DMS153 (cell line): ENCODE data around the gene FZD4.
"Not testable (repeated sequence)": the region's sequence is repeated elsewhere in the genome, so short reads cannot be mapped to it uniquely, and the experiment has no call there.

Source experiments
- DNase-seq: peaks from one replicate; lab custom pipeline; 2025; lab: John Stamatoyannopoulos, UW

The FZD4 gene

GRCh38 chr11:86955361-86956120, at the start of gene FZD4:
FZD4 (minus strand) TSS chr11:86955395; CDS start chr11:86955085, 310 bp downstream.
- DNase-seq: peak; percentile 77

GRCh38 chr11:87004281-87004680, 49.1 kb upstream of the FZD4 start:
- DNase-seq: not testable (repeated sequence)

- no peak for DNase-seq
Measured at GRCh38 chr11:87002918-87003317, 47.7 kb upstream of the FZD4 start.

GRCh38 chr11:86999859-87000753, 44.9 kb upstream of the FZD4 start:
- no peak for DNase-seq

- DNase-seq: no peak
Measured at GRCh38 chr11:86999388-86999787, 44.2 kb upstream of the FZD4 start.

- DNase-seq: no peak
Measured at GRCh38 chr11:86996953-86997570, 41.9 kb upstream of the FZD4 start.

- DNase-seq: no peak
Measured at GRCh38 chr11:86993031-86993430, 37.8 kb upstream of the FZD4 start.

- DNase-seq: not testable (repeated sequence)
Measured at GRCh38 chr11:86992340-86992739, 37.1 kb upstream of the FZD4 start.

GRCh38 chr11:86991341-86991740, 36.1 kb upstream of the FZD4 start:
- DNase-seq: no peak

- no peak for DNase-seq
Measured at GRCh38 chr11:86990515-86990914, 35.3 kb upstream of the FZD4 start.

GRCh38 chr11:86990031-86990430, 34.8 kb upstream of the FZD4 start:
- no peak for DNase-seq

GRCh38 chr11:86988351-86988881, 33.2 kb upstream of the FZD4 start:
- DNase-seq: no peak

- no peak for DNase-seq
Measured at GRCh38 chr11:86987679-86988078, 32.5 kb upstream of the FZD4 start.

GRCh38 chr11:86984701-86985100, 29.5 kb upstream of the FZD4 start:
- DNase-seq: no peak

GRCh38 chr11:86983021-86983488, 27.9 kb upstream of the FZD4 start:
- DNase-seq: no peak

GRCh38 chr11:86981777-86982540, 26.8 kb upstream of the FZD4 start:
- DNase-seq: no peak

GRCh38 chr11:86980086-86980796, 25.0 kb upstream of the FZD4 start:
- no peak for DNase-seq

- no peak for DNase-seq
Measured at GRCh38 chr11:86978756-86979608, 23.8 kb upstream of the FZD4 start.

GRCh38 chr11:86978247-86978646, 23.1 kb upstream of the FZD4 start:
- no peak for DNase-seq
